HPDE6-E6E7 (cell line): Measurements from ENCODE around the gene PRKG1.

Experiments
- DNase-seq: peaks from one replicate; pipeline ENCODE4 v3.0.0; 2011; ENCODE audit warnings: missing footprints; ENCODE audit errors: extremely low spot score

The PRKG1 gene

DNA sequence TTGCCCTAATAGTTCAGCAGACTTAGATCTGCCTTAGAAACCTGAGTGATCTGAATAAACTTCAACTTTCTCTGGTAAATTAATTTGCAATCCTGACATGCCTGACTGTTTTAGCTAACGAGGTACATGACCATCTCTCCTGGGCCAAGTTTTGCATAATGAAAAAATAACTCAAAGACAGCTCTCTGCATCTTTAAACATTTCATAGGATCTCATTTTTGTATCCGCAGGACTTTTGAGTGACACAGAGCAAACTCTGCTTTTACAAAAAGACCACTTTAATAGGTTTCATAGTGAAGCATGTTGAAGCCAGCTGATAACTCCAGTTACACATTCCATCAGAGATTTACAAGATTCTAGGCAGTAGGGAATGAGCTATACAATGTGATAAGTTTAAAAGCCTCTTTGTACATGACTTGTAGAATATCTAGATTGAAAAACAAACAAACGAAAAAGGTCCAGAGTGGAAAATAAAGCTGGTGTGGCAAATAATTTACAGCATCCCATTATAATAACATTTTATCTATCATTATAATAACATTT is 2.1 kb downstream of the PRKG1 start:
- no peak for DNase-seq

DNA sequence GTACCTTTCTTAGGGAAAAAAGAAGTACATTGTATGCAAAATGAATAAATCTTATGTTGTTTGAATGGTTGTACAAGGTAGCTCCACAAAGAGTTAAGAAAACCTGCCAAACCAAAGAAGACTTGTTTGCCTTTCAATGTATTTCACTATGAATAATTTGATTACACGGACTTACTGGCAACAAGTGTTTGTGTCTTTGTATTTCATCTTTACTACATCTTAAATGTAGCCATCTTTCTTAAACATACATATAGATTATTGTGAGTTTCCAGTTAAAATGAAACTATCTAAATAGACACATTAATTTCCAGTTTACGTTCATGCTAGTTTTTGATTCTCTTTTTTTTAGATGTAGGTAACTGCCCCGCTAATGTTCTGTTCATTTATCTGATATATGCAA is 2.8 kb downstream of the PRKG1 start:
- no peak for DNase-seq

DNA sequence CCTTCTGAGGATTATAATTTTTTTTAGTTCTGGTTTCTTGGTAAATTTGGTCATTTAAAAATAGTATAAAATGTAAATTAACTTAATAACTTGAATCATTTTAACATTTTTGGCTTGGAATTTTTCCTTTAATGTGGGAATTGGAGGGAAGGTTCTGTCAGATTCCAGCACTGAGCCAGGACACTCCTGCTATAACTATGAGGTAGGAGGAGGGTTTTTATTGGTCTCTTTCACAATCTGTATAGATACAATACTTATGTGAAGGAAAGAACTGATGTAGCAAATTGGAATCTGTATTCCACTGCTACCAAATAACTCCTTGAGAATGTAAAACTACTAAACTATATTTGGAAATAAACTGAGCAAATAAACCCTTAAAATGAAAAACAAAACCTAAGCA is 3.2 kb downstream of the PRKG1 start:
- no peak for DNase-seq

DNA sequence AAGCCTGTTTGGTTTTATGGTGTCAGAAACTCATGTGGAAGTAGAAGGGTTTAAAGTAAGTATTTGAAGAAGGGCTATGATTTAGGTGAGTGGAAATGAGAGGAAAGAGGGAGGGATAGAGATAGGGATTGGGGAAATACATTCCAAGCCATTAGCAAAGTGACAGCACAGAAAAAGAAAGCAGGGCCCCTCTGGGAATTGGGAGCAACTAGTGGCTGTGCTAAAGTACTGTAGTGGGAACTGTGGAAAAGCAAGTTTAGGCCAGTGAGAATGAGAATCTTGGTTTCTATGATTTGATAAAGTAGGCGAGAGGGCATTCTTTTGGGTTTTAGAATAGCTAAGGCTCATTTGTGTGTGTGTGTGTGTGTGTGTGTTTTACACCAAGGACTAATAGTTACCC is 5.0 kb downstream of the PRKG1 start:
- DNase-seq: no peak

DNA sequence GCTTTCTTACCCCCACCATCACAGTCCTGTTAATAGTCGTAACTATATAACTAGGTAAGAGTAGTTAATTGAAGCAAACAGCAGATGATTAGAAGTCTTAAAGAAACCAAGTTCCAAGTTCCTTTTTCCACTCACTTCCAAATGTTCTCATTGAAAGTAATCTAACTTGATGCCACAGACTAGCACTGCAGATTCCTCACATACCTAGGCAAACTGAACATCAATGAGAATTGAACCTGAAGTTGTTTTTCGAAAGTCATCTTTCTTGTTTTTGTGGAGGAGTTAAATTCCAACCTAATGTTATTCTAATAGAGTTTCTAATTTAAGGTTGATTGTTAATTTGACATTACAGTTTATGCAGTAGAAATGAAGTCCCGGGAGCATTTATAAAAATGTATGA is 5.5 kb downstream of the PRKG1 start:
- DNase-seq: no peak

DNA sequence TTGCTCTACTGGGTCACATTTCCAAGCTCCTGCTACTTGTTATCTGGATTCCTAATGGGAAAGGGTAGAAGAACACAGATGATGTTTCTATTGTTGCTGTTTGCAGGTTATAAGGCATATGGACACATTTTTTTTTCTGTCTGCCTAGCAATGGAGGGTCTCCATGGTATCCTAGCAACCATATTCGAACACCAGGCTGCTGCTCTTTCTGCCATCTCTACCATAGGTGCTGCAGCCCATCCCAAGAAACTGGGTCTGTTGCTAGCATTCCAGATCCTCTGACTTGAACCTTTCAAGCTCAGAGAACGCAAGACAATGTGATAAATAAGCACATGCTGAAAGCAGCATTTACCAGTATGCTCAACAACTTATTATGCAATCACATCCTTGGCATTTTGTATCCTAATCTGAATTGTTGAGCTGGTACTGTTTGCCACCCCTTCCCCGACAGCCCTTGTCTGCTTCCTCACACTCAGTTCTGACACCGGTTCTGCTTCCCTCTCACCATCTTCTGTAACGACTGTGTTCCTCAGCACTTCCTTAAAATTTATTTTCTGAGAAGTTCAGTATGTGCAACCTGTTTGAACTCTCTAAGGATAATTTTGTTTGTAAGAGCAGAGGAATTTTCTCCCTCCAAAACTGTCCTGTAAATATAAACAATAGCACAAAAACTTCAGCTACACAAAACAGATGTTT is 6.2 kb downstream of the PRKG1 start:
- no peak for DNase-seq

DNA sequence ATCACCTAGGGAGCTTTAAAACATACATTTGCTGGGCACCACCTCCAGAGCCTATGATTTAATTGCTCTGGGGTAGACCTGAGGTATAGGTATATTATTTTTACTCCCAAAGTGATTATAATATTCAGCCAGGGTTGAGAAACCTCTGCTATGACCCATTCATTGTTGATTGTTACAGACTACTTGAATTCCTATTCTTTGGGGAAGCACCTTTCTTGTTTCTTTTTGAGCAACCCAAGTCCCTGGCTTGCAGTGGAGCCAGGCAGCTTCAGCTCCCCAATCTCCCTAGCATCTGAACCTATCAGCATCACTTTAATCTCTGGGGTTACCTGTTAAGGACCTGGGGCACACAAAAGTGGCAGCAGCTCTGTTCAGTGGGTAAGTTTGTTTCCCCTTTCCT is 8.6 kb downstream of the PRKG1 start:
- DNase-seq: no peak

DNA sequence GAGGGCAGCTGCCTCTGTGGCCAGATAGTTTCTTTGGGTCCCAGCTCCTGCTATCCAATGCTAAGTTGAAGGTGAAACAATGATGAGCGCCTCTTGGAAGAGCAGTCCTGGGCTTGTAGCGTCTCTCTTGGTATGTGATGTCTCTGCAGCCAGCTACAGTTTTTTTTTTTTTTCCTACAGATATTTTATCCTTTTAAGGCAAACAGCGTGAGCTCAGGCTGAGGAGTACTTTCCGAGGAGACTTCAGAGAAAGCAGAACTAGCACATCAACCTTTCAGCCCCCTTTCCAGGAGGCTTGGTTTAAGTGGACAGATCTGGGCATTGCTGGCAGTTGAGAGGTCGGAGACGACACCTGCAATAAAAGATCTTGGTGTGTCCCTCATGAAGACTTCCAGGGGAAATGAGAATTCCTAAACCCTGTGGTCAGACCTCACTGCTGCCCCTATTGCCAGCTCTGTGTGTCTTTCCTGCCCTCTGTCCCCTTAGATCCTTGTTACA is 9.1 kb downstream of the PRKG1 start:
- no peak for DNase-seq

DNA sequence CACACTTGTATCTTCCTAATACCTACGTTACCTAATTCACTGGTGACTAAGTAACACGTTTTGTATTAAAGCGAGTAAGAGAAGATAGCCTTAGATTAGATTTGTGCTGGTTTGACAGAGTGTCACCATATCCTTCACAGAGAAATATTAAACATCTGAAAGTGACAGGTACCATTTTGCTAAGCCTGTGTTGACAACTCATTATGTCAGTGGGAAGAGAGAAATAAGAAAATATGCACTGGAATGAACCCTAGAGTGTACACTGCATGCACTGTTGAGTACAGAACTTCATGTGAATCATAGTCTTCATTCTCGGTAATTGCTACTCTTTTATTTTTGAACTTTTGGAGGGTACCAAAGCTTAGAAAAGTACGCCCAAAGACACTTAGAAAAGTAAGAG is 10.9 kb downstream of the PRKG1 start:
- no peak for DNase-seq

DNA sequence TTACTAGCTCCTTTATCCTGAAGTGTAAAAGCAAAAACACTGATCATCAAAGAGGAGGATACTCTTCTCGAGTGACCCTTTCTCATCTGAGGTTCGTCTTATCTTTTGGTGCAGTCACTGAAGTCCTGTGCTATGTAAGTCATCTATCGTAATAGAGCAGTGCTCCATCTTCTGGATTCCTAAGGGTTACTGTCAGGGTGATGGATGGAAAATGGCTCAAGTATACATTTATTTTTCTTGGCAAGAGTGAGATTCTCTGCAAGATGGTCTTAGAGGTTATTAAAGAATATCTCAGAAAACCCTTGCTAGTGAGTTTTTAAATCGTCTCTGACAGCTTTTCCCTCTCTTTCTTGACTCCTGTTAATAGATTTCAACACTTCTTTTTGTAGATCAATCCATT is 12.4 kb downstream of the PRKG1 start:
- no peak for DNase-seq

DNA sequence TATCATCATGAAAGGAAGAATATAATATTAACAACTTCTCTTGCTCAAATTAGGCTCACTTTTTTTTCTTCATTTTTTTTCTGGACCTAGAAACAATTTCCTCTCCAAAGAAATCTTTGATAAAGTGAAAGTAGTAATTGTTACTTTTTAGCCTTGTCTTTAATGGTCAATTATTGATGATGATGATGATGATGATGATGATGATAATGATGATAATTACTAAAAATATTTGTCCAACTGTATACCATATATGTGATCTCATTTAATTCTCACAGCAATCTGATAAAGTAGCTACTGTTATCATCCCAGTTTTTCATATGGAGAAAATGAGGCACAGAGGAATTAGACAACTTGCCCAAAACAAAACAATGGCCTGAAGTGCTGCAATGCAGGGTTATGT is 12.8 kb downstream of the PRKG1 start:
- no peak for DNase-seq

DNA sequence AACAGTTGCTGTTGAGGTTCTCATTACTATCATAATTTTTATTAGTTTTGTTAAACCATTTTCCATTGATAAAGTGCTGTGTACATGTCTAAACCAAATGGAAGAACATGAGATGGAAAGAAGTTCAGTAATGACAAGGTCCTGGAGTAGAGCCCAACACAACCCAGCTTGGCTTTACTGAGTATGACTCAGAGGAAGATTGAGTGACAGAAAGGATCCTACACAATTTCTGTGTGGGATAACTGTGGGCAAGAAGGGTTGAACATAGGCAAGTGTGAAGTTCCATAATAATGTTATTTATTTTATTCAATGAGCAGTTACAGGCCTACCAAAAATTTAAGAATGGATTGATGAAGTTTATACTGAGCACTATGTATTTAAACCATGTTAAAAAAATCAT is 15.9 kb downstream of the PRKG1 start:
- no peak for DNase-seq

DNA sequence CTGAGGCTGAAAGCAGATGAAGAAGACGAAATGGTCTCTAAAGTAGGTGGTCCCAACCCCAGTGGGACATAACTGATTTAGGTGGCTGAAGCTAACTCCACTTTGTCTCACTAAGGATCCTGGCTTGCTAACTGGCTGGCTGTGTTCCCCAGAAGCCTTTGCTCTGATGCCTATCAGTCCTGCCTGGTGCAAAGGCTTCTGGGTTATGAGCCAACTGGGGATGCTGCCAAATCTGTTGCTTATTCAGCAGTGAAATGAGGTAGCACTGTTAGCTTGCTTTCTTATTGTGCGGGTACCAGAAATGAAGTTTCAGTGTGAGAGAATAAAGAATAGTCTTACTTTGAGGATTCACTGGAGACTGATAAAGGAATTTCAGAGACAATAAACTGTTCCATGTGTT is 18.1 kb downstream of the PRKG1 start:
- DNase-seq: no peak

DNA sequence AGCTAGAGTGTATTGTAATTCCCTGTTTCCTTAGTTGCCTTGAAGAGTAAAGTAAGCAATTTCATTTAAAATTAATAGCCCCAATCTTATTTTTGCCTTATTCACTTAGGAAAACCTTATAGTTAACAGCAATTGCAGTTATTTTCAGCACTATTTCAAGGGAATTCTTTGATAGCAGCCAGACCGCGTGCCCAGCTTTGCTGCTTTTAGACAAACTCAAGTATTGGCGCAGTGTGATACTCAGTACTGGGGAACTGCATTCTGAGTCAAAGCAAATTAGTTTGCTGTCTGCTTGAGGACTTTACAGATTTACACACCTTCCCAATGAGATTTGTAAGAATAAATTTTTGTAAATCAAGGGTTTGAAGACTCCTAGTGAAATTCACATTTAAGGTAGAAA is 21.2 kb downstream of the PRKG1 start:
- DNase-seq: no peak

DNA sequence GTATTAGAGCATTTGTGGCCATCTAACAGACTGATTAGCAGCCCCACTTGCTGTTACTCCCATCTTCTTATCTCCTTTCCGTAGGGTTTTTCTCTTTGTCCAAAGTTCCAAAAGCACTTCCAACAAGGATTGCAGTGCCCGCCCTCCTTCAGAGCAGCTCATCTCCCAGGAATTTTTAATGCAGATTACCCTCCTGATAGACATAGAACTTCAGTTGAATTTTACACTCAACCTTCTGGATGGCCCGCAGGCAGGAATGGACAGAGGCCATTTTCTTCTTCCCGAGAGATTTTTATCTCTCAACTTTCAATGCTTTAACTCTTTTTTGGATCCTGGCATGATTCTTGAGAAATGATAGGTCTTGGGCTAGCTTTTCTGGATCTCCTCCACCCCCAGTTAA is 23.3 kb downstream of the PRKG1 start:
- DNase-seq: no peak

DNA sequence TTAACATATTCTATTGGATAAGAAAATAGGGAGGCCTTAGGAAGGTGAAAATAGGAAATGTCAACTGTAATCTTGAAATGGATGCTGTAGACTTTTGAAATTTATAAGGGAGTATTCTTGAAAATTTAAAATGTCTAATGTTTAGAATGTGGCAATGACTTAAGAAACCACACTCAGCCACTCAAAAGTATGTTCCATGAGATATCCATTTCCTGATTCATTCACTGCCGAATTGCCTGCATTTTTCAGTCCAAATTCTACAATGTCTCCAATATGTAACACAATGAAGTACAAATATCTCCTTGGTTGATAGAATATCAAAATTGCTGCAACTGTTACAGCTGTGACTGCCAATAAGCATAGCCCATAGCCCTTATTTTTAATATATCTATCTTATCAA is 25.9 kb downstream of the PRKG1 start:
- no peak for DNase-seq

DNA sequence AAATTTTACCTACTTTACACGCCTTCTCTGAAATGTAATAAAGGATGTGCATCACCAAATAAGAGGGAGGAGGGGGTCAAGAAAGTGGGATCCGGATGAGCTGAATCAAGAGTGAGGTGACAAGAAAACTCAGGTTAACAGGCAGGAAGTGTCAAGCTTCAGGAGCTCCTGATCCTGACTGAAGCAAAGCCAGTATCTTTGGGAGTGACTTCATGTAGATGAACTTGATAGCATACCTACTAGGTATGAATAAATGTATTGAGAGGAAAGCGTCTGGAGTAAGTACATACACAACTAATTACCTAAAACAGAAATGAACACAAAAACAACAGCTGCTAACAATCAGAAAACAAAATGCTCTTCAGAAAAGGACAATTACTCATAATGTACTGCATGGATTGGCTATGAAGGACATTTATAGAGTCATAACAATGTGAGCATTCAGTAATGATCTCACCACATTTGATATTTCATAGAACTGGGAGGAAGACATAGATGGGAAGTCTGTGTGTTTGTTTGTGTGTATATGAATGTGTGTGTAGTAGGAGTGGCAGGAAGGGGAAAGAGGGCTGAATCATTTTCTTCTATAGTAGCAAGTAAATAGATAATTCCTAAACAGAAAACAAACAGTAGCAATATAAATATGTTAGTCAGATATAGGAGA is 29.4 kb downstream of the PRKG1 start:
- DNase-seq: no peak

DNA sequence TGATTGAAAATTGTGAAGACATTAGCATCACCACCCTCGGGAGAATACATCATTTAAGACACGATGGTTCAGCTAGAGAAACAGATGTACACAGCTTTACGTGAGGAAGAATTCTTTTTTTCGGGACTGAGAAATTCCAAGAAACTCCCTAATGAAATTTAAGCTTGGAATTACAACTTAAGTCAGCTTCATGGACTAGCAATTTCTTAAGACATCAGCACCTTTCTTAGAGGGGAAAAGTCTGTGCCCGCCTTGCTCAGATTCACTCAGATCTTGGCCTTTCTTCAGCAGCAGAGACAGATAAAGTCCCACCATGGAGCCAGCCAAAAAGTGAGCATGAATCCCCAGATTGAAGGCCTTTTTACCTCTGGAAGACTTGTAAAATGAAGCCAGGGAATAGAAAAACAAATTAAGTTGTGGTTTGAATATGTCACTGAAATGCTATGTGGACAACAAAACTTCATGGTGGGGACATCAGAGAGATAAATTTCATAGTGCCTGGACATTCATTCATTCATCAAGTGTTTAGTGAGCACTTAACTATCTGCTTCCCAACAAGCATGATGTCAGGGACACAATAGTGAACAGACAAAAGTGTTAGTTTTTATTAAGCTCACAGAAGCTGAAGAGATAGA is 32.1 kb downstream of the PRKG1 start:
- no peak for DNase-seq

DNA sequence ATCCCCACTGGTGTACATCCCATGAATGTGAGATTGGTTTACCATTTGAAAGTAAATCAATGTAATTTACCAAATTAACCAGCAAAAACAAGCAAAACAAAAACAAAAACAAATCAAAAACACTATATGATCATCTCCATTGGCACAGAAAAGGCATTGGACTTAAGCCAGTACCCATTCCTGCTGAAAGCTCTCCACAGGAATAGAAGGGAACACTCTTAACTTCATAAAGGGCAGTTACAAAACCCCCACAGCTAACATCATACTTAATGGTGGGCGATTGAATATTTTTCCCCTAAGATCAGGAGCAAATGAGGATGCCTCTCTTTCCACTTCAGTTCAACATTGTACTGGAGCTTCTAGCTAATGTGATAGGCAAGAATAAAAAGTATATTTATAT is 34.1 kb downstream of the PRKG1 start:
- no peak for DNase-seq

DNA sequence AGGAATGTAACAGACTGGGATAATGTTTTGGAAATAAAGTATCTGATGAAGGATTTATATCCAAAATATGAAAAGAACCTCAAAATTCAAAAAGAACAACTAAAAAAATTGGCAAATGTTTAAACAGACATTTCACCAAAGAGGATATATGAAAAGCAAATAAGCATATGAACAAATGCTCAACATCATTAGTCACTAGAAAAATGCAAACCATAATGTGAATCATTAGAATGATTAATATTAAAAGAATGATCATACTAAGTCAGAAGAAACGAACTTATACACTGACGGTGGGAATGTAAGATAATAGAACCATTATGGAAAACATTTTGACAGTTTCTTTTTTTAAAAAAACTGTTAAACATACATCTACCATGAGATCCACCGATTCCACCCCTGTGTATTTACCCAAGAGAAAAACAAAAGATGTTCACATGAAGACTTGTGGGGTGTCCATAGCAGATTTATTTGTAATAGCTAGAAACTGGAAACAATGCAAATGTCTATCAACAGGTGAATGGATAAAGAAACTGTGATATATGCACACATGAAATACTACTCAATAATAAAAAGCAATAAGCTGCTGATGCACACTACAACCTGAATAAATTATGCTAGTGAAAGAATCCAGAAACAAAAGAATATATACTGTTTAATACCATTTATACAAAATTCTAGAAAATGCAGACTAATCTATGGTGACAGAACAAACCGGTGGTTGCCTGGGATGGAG is 35.7 kb downstream of the PRKG1 start:
- no peak for DNase-seq

DNA sequence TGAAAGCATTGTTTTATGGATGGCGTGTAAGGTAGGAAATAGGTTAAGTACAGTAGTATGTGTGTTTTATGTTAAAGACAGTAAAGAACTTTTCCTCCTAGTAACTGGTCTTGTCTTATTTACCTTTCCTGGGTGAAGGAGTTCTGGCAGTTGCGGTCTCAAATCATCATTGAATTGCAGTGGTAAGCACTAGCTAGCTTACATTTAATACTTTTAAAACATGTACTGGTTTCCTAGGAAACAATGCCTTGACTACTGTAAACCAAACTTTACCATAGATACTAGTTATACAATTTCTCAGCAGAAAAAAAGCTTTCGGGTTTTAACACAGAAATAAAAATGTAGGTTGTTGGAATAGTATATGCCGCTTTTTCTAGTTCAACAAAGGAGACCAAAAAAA is 37.7 kb downstream of the PRKG1 start:
- DNase-seq: no peak

DNA sequence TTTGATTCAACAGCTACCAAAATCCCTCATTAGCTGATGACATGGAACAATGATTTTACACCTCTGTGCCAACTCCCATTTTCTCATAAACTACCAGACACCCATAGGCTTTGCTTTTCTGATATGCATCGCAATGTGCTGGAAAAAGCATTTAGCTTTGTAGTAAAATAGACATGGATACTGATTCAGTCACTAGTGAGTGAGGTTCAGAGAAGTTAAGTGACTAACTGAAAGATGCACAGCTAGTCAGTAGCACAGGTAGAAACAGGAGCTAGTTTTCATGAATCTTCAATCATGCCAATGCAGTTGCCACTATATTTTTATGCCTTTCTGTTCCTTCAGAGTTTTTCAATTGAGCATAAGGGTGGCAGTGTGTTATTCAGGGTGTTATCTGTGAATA is 38.7 kb downstream of the PRKG1 start:
- DNase-seq: no peak
